HepG2 (cell line): ENCODE measurements around the gene SDK1.

Experiments
- EZH2 ChIP-seq: conservative IDR thresholded peaks from 2 replicates; pipeline ENCODE4 v1.6.1; 2012; ENCODE audit warnings: mild to moderate bottlenecking, low read depth, low read length, moderate library complexity
- GPBP1L1 ChIP-seq: sonication (generic); formaldehyde crosslinking; IDR thresholded peaks from 2 replicates; pipeline ENCODE4 v1.5.0; 2020; ENCODE audit warnings: mild to moderate bottlenecking, missing genetic modification reagents
- KIAA2018 ChIP-seq: sonication (generic); formaldehyde crosslinking; IDR thresholded peaks from 2 replicates; pipeline ENCODE4 v1.5.0; 2020; ENCODE audit warnings: mild to moderate bottlenecking, missing genetic modification reagents, borderline replicate concordance
- POLR2A ChIP-seq, 2 experiments: IDR thresholded peaks; 2 replicates each; pipeline ENCODE4 v1.6.1; 2011; ENCODE audit warnings: low read depth in 2 of 2, low read length in 2 of 2, mild to moderate bottlenecking in 1 of 2, moderate library complexity in 1 of 2; ENCODE audit not compliant: insufficient read depth in 1 of 2
- POLR2AphosphoS5 ChIP-seq: IDR thresholded peaks from 2 replicates; pipeline ENCODE4 v1.6.1; 2012; ENCODE audit warnings: low read depth, low read length
- SMARCC2 ChIP-seq: fragments of 450-650 bp; IDR thresholded peaks from 2 replicates; pipeline ENCODE4 v1.6.1; 2017; ENCODE audit warnings: antibody characterized with exemption, mild to moderate bottlenecking
- SMC3 ChIP-seq: IDR thresholded peaks from 2 replicates; pipeline ENCODE4 v1.6.1; 2011; ENCODE audit warnings: low read length, improper control_type of control experiment
- TAF1 ChIP-seq: sonication (generic); formaldehyde crosslinking; IDR thresholded peaks from 2 replicates; pipeline ENCODE4 v1.4.0; 2020; ENCODE audit warnings: missing genetic modification reagents
- THYN1 ChIP-seq: sonication (generic); formaldehyde crosslinking; IDR thresholded peaks from 2 replicates; pipeline ENCODE4 v1.8.1; 2023; ENCODE audit warnings: low read depth, mild to moderate bottlenecking, moderate library complexity, missing genetic modification reagents, borderline replicate concordance
- ZNF12 ChIP-seq: sonication (generic); formaldehyde crosslinking; IDR thresholded peaks from 2 replicates; pipeline ENCODE4 v1.5.0; 2020; ENCODE audit warnings: missing genetic modification reagents
- ZNF335 ChIP-seq: sonication (generic); formaldehyde crosslinking; IDR thresholded peaks from 2 replicates; pipeline ENCODE4 v1.4.0; 2020; ENCODE audit warnings: missing genetic modification reagents
- ZNF644 ChIP-seq: IDR thresholded peaks from 2 replicates; pipeline ENCODE4 v1.6.1; 2016; ENCODE audit warnings: low read depth
- TF ChIP-seq, protein P1 (sequence below): sonication (generic); formaldehyde crosslinking; IDR thresholded peaks from 2 replicates; pipeline ENCODE4 v1.4.0; 2020; ENCODE audit warnings: missing genetic modification reagents
- TF ChIP-seq, protein P2 (sequence below): sonication (generic); formaldehyde crosslinking; IDR thresholded peaks from 2 replicates; pipeline ENCODE4 v1.5.0; 2020; ENCODE audit warnings: mild to moderate bottlenecking, missing genetic modification reagents, moderate library complexity

DNA sequence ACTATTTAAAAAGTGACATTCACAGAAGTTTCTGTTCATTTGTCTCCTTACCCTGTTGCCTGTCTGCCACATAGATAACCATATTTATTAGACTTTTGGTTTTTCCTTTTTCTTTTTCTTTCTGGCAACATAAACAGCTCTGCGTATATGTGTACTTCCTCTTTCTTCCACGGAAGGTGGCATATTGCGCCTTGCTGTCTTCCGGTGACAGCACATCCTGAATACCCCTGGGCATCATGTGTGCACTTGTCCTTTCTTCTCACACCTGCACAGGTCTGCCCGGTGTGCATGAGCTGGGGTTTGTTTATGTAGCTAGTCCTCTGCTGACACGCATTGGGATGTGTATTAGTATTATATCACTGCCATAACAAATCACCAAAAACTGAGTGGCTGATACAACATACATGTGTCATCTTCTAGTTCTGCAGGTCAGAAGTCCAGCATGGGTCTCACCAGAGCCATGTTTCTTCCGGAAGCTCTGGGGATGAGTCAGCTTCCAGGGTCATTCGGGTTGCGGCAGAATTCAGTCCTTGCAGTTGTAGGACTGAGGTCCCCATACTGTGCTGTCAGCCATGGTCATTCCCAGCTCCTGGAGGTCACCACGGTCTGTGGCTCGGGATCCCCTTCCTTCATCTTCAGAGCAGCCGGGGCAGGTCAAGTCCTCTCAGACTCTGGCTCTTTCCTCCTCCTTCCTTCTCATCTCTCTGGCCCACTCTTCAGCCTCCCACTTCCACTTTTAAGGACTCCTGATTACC is 785.1 kb downstream of the SDK1 start:
- TF ChIP-seq TAF1 (CRISPR knock-in tag) (no peak), THYN1 (CRISPR knock-in tag) (no peak), ZNF335 (CRISPR knock-in tag) (no peak), EZH2 (no peak), ZNF12 (CRISPR knock-in tag) (no peak), ZNF644 (no peak), POLR2AphosphoS5 (no peak), KIAA2018 (CRISPR knock-in tag) (no peak), POLR2A (IDR thresholded peaks at IDR 0.05; ENCODE audit: insufficient read depth in 1 of 2, low read depth in 2 of 2, low read length in 2 of 2) (no peak), SMARCC2 (no peak), SMC3 (no peak), GPBP1L1 (CRISPR knock-in tag) (no peak)
- TF ChIP-seq, protein P1, sequence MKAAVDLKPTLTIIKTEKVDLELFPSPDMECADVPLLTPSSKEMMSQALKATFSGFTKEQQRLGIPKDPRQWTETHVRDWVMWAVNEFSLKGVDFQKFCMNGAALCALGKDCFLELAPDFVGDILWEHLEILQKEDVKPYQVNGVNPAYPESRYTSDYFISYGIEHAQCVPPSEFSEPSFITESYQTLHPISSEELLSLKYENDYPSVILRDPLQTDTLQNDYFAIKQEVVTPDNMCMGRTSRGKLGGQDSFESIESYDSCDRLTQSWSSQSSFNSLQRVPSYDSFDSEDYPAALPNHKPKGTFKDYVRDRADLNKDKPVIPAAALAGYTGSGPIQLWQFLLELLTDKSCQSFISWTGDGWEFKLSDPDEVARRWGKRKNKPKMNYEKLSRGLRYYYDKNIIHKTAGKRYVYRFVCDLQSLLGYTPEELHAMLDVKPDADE (CRISPR knock-in tag) = no peak
- TF ChIP-seq, protein P2, sequence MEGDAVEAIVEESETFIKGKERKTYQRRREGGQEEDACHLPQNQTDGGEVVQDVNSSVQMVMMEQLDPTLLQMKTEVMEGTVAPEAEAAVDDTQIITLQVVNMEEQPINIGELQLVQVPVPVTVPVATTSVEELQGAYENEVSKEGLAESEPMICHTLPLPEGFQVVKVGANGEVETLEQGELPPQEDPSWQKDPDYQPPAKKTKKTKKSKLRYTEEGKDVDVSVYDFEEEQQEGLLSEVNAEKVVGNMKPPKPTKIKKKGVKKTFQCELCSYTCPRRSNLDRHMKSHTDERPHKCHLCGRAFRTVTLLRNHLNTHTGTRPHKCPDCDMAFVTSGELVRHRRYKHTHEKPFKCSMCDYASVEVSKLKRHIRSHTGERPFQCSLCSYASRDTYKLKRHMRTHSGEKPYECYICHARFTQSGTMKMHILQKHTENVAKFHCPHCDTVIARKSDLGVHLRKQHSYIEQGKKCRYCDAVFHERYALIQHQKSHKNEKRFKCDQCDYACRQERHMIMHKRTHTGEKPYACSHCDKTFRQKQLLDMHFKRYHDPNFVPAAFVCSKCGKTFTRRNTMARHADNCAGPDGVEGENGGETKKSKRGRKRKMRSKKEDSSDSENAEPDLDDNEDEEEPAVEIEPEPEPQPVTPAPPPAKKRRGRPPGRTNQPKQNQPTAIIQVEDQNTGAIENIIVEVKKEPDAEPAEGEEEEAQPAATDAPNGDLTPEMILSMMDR (CRISPR knock-in tag) = no peak
